IMR-90 (cell line): Measurements from ENCODE around the gene DCP1A. TPM values are rescaled to one million over a fixed set of nuclear protein-coding genes. Genes with fewer than 3 reads are reported as not detected.

ENCODE experiments used
- ATAC-seq: fragments of 200-7000 bp; cut with Tn5 transposase; 2 replicates; pipeline ENCODE4 v1.9.1; 2020; ENCODE audit warnings: low read depth, mild to moderate bottlenecking, moderate library complexity
- BruUV-seq: library from RNA; stranded (reverse); fragments of 400-500 nt; replicated peaks from 2 replicates; lab custom pipeline; 2021; lab: Mats Ljungman, UMichigan
- CTCF ChIA-PET: fragments of 300-600 bp; formaldehyde crosslinking; extraction: SDS; loops from one replicate; lab custom pipeline; 2021; ENCODE audit warnings: antibody characterized with exemption; lab: Yijun Ruan, JAX
- POLR2A ChIA-PET: fragments of 300-600 bp; sonication (Branson Sonifier 250); formaldehyde crosslinking; loops from one replicate; lab custom pipeline; 2022; ENCODE audit warnings: antibody characterized with exemption; ENCODE audit not compliant: unreplicated experiment; lab: Charles Lee
- DNase-seq: peaks from one replicate; pipeline ENCODE4 v3.0.0; 2013
- H2AFZ ChIP-seq: replicated peaks from 2 replicates; pipeline ENCODE3; 2013; ENCODE audit warnings: low read length, mild to moderate bottlenecking; ENCODE audit not compliant: poor library complexity
- H2AK5ac ChIP-seq: 2 replicates; pipeline ENCODE4 v1.6.1; 2013; ENCODE audit warnings: low read depth, low read length, inconsistent platforms
- H2AK9ac ChIP-seq: replicated peaks from 2 replicates; pipeline ENCODE3; 2013; ENCODE audit warnings: mild to moderate bottlenecking, low read depth, low read length, moderate library complexity; ENCODE audit not compliant: poor library complexity
- H2BK120ac ChIP-seq: 2 replicates; pipeline ENCODE4 v1.6.1; 2013; ENCODE audit warnings: low read depth, low read length, inconsistent platforms
- H2BK15ac ChIP-seq: 3 replicates; pipeline ENCODE4 v1.6.1; 2013; ENCODE audit warnings: low read depth, low read length, inconsistent platforms
- H2BK20ac ChIP-seq: 2 replicates; pipeline ENCODE4 v1.6.1; 2013; ENCODE audit warnings: low read depth, mild to moderate bottlenecking, inconsistent platforms, low read length, moderate library complexity
- H2BK5ac ChIP-seq: 2 replicates; pipeline ENCODE4 v1.6.1; 2013; ENCODE audit warnings: mild to moderate bottlenecking, low read depth, low read length, inconsistent platforms; ENCODE audit not compliant: poor library complexity, severe bottlenecking
- H3K14ac ChIP-seq: replicated peaks from 2 replicates; pipeline ENCODE4 v1.6.1; 2013; ENCODE audit warnings: low read depth, low read length, inconsistent platforms
- H3K18ac ChIP-seq: 2 replicates; pipeline ENCODE4 v1.6.1; 2013; ENCODE audit warnings: low read depth, low read length, control low read depth
- H3K23ac ChIP-seq: 2 replicates; pipeline ENCODE4 v1.6.1; 2013; ENCODE audit warnings: low read depth, low read length, inconsistent platforms
- H3K27ac ChIP-seq: 2 replicates; pipeline ENCODE4 v1.5.1; 2013; ENCODE audit warnings: mild to moderate bottlenecking, control low read depth, low read length; ENCODE audit not compliant: insufficient read depth
- H3K27me3 ChIP-seq: 2 replicates; pipeline ENCODE4 v1.6.1; 2013; ENCODE audit warnings: low read length; ENCODE audit not compliant: control insufficient read depth, insufficient read depth
- H3K36me3 ChIP-seq: 2 replicates; pipeline ENCODE4 v1.6.1; 2013; ENCODE audit warnings: low read length, mixed read lengths; ENCODE audit not compliant: control insufficient read depth, insufficient read depth
- H3K4ac ChIP-seq: 2 replicates; pipeline ENCODE4 v1.6.1; 2013; ENCODE audit warnings: low read depth, low read length, inconsistent platforms
- H3K4me1 ChIP-seq: 2 replicates; pipeline ENCODE4 v1.6.1; 2013; ENCODE audit warnings: low read length, mixed read lengths; ENCODE audit not compliant: control insufficient read depth, insufficient read depth
- H3K4me2 ChIP-seq: 2 replicates; pipeline ENCODE4 v1.6.1; 2013; ENCODE audit warnings: low read depth, mild to moderate bottlenecking, control low read depth, low read length, moderate library complexity
- H3K4me3 ChIP-seq: 2 replicates; pipeline ENCODE4 v1.5.1; 2013; ENCODE audit warnings: low read depth, mild to moderate bottlenecking, control low read depth, low read length, moderate library complexity; ENCODE audit not compliant: insufficient read depth
- H3K56ac ChIP-seq: 2 replicates; pipeline ENCODE4 v1.6.1; 2013; ENCODE audit warnings: low read length, inconsistent platforms; ENCODE audit not compliant: insufficient read depth; ENCODE audit errors: extremely low read depth
- H3K79me1 ChIP-seq, 2 experiments: 2 replicates each; pipeline ENCODE4 v1.6.1; 2013; ENCODE audit warnings: low read length in 2 of 2, inconsistent platforms in 1 of 2, low read depth in 1 of 2
- H3K9ac ChIP-seq: 2 replicates; pipeline ENCODE4 v1.6.1; 2013; ENCODE audit warnings: low read depth, low read length, control low read depth
- H3K9me1 ChIP-seq: 2 replicates; pipeline ENCODE4 v1.6.1; 2013; ENCODE audit warnings: low read length, inconsistent platforms; ENCODE audit not compliant: insufficient read depth
- H3K9me3 ChIP-seq: 2 replicates; pipeline ENCODE4 v1.6.1; 2013; ENCODE audit warnings: low read length; ENCODE audit not compliant: control insufficient read depth, insufficient read depth
- H4K20me1 ChIP-seq: 2 replicates; pipeline ENCODE4 v1.6.1; 2013; ENCODE audit warnings: low read length, inconsistent platforms; ENCODE audit not compliant: insufficient read depth
- H4K5ac ChIP-seq: 2 replicates; pipeline ENCODE4 v1.6.1; 2013; ENCODE audit warnings: mild to moderate bottlenecking, low read depth, low read length, control low read depth
- H4K8ac ChIP-seq, 2 experiments: 2 replicates each; pipeline ENCODE4 v1.6.1; 2013; ENCODE audit warnings: low read depth in 2 of 2, low read length in 2 of 2, control low read depth in 1 of 2, inconsistent platforms in 1 of 2
- H4K91ac ChIP-seq: 2 replicates; pipeline ENCODE4 v1.6.1; 2013; ENCODE audit warnings: low read depth, low read length, inconsistent platforms; ENCODE audit not compliant: insufficient read depth
- CEBPB ChIP-seq: IDR thresholded peaks from 2 replicates; pipeline ENCODE4 v1.6.1; 2012; ENCODE audit warnings: low read depth, low read length, improper control_type of control experiment
- RAD21 ChIP-seq: IDR thresholded peaks from 2 replicates; pipeline ENCODE4 v1.6.1; 2012; ENCODE audit warnings: low read length, improper control_type of control experiment
- WGBS, 2 experiments: methylation state at CpG; one replicate each; pipeline versions ENCODE4 v1.1.5 to v1.1.7; 2013; ENCODE audit warnings: missing lambda C conversion rate in 2 of 2; ENCODE audit not compliant: insufficient read length in 1 of 2; ENCODE audit errors: extremely low coverage in 2 of 2; 5-methylcytosine and 5-hydroxymethylcytosine counted together
- dilution Hi-C: fragments of 300-500 bp; cut with HindIII; formaldehyde crosslinking; loops from one replicate; pipeline ENCODE4 v1.14.3; 2018; ENCODE audit warnings: low sequenced_read_pairs; ENCODE audit not compliant: unreplicated experiment
- in situ Hi-C: fragments of 300-500 bp; cut with MboI; formaldehyde crosslinking; loops from 3 replicates; pipeline ENCODE4 v1.14.3; 2019; ENCODE audit warnings: low sequenced_read_pairs, inconsistent platforms, mixed read lengths
- intact Hi-C: fragments of 100-400 bp; cut with micrococcal nuclease; formaldehyde crosslinking; loops from 2 replicates; pipeline ENCODE4 v1.10.0; 2022
- polyA plus RNA-seq, 3 experiments: library from polyadenylated mRNA; depleted of rRNA; stranded (reverse); fragments of >200 nt; gene quantifications; 2 replicates each; pipeline ENCODE4 v1.2.3, GENCODE V29; 2012; ENCODE audit warnings: low replicate concordance in 1 of 3
- total RNA-seq: library from RNA; depleted of rRNA; stranded (reverse); fragments of >200 nt; gene quantifications from 2 replicates; pipeline ENCODE4 v1.2.3, GENCODE V29; 2012
- TF ChIP-seq, protein P1 (sequence below): conservative IDR thresholded peaks from 2 replicates; pipeline ENCODE4 v1.5.1; 2012; ENCODE audit warnings: mild to moderate bottlenecking, low read depth, low read length, improper control_type of control experiment

DCP1A gene
- total and polyA plus RNA-seq, 2 of the 4 experiments (the other 2 are of a cell fraction), result 13.2 to 30.1 TPM

DNA sequence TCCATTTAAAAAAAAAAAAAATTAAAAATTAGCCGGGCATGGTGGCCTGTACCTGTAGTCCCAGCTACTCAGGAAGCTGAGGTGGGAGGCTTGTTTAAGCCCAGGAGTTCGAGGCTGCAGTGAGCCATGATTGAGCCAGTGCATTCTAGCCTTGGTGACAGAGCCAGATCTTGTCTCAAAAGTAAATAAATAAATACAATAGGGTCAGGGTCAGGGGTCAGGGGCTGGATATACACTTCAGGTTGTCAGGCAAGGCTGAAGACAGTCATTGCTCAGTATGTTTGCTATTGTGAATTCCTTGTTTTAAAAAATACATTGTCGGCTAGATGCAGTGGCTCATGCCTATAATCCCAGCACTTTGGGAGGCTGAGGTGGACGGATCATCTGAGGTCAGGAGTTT, 83.4 kb downstream of the DCP1A start:
- no peak overlapping the region for H3K27ac ChIP-seq
- no peak overlapping the region for H3K4ac ChIP-seq
- ChIA-PET CTCF (no interaction called here), POLR2A (interaction anchor here (1.7 kb wide), 1 partner anchor 8 kb away, joined by 4 read pairs; the partner anchor contains the start of gene TKT)
- H4K20me1 ChIP-seq, result no peaks in the 10 kb centered on the region
- DNase-seq, result no peak
- WGBS, 2 experiments, result 60% methylated on average over 1 of the region's 4 CpGs; no CpG with 5 or more reads in 1 of the 2 experiments
- in situ Hi-C loops, result no loop called here
- H3K4me1 ChIP-seq, result peaks cover 7% of the 10 kb centered on the region
- no peaks in the 10 kb centered on the region for H3K9me3 ChIP-seq
- no peak overlapping the region for H3K23ac ChIP-seq
- no peak for ATAC-seq
- H2BK5ac ChIP-seq, result no peak overlapping the region
- 0 out of 2 replicates have a peak, but pooled peaks cover 5% of the 10 kb centered on the region for H3K9me1 ChIP-seq
- H3K27me3 ChIP-seq, result no peaks in the 10 kb centered on the region
- no peak overlapping the region for H2AK5ac ChIP-seq
- H3K18ac ChIP-seq, result no peak overlapping the region
- dilution Hi-C loops, result no loop called here
- H3K36me3 ChIP-seq, result no peaks in the 10 kb centered on the region
- H3K79me1 ChIP-seq, result no peaks in the 10 kb centered on the region
- H2BK120ac ChIP-seq, result no peak overlapping the region
- H4K5ac ChIP-seq, result no peak overlapping the region
- H3K4me3 ChIP-seq, result no peak overlapping the region
- H2BK20ac ChIP-seq, result no peak overlapping the region
- H2BK15ac ChIP-seq, result no peak overlapping the region
- intact Hi-C loops, result no loop called here
- no peak overlapping the region for H2AFZ ChIP-seq
- H4K8ac ChIP-seq, result no peak overlapping the region
- H3K56ac ChIP-seq, result no peak overlapping the region
- H3K9ac ChIP-seq, result no peak overlapping the region
- no peak overlapping the region for H2AK9ac ChIP-seq
- H3K14ac ChIP-seq, result no peak overlapping the region
- BruUV-seq, result no TSS peak
- TF ChIP-seq, protein P1, sequence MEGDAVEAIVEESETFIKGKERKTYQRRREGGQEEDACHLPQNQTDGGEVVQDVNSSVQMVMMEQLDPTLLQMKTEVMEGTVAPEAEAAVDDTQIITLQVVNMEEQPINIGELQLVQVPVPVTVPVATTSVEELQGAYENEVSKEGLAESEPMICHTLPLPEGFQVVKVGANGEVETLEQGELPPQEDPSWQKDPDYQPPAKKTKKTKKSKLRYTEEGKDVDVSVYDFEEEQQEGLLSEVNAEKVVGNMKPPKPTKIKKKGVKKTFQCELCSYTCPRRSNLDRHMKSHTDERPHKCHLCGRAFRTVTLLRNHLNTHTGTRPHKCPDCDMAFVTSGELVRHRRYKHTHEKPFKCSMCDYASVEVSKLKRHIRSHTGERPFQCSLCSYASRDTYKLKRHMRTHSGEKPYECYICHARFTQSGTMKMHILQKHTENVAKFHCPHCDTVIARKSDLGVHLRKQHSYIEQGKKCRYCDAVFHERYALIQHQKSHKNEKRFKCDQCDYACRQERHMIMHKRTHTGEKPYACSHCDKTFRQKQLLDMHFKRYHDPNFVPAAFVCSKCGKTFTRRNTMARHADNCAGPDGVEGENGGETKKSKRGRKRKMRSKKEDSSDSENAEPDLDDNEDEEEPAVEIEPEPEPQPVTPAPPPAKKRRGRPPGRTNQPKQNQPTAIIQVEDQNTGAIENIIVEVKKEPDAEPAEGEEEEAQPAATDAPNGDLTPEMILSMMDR, result no peak
- TF ChIP-seq CEBPB (no peak), RAD21 (no peak)
- no peak overlapping the region for H3K4me2 ChIP-seq
- no peak overlapping the region for H4K91ac ChIP-seq
